Spinal cord (tissue), 10 donors: Measurements from ENCODE around the gene DENND2A. TPM values are rescaled to one million over a fixed set of nuclear protein-coding genes. Genes with fewer than 3 reads are reported as not detected.
A peak's percentile ranks its signal among the peaks of the same experiment; 100 is the strongest.

Experiments
- DNase-seq, 6 donors: peaks; one replicate each; pipeline versions ENCODE4 v3.0.0 to v3.0.0-alpha.2; 2013 to 2015; ENCODE audit warnings: low spot score in 6 of 6, low read depth in 4 of 6
- H3K27ac ChIP-seq: one replicate; pipeline ENCODE4 v1.5.1; 2013; ENCODE audit warnings: low read depth, low read length, control low read depth
- H3K27me3 ChIP-seq: one replicate; pipeline ENCODE4 v1.6.1; 2013; ENCODE audit warnings: low read length; ENCODE audit not compliant: control insufficient read depth, insufficient read depth
- H3K36me3 ChIP-seq: one replicate; pipeline ENCODE4 v1.6.1; 2013; ENCODE audit warnings: low read length; ENCODE audit not compliant: control insufficient read depth, insufficient read depth
- H3K4me1 ChIP-seq: one replicate; pipeline ENCODE4 v1.6.1; 2013; ENCODE audit warnings: low read length; ENCODE audit not compliant: control insufficient read depth, insufficient read depth
- H3K4me3 ChIP-seq: one replicate; pipeline ENCODE4 v1.5.1; 2013; ENCODE audit warnings: low read depth, low read length, control low read depth
- H3K9me3 ChIP-seq: one replicate; pipeline ENCODE4 v1.6.1; 2013; ENCODE audit warnings: low read length; ENCODE audit not compliant: control insufficient read depth, insufficient read depth
- WGBS: methylation state at CpG from one replicate; pipeline ENCODE4 v1.1.5; 2013; ENCODE audit warnings: missing lambda C conversion rate; ENCODE audit not compliant: insufficient coverage; 5-methylcytosine and 5-hydroxymethylcytosine counted together
- polyA plus RNA-seq, 2 donors: library from polyadenylated mRNA; unstranded; fragments of 120-200 nt; gene quantifications; one replicate each; pipeline ENCODE4 v1.2.1, GENCODE V29; 2013; ENCODE audit not compliant: insufficient read length in 2 of 2
- total RNA-seq, 2 donors: library from RNA; depleted of rRNA in 1 of 2; stranded (reverse); fragments of 120-200 nt in 1 of 2; fragments of >200 nt in 1 of 2; gene quantifications; one replicate each; pipeline versions ENCODE4 v1.2.3 to v1.2.4, GENCODE V29; 2013 to 2014
- donor health status: healthy.

DENND2A gene
- total and polyA plus RNA-seq, 4 donors, result 23.7 to 51.9 (median 39.0) TPM

GRCh38 chr7:140609646-140610045 lies 31.0 kb downstream of the DENND2A start:
- Histone ChIP-seq H3K36me3 (peaks cover 7% of the 10 kb centered on the region), H3K27me3 (no peaks in the 10 kb centered on the region), H3K27ac (no peak overlapping the region), H3K4me1 (peaks cover 41% of the 10 kb centered on the region), H3K9me3 (no peaks in the 10 kb centered on the region), H3K4me3 (no peak overlapping the region)
- no peak for DNase-seq
- no CpG with 5 or more reads among the region's 2 CpGs for WGBS

- H3K4me1 ChIP-seq, result peaks cover 41% of the 10 kb centered on the region
- H3K27me3 ChIP-seq, result no peaks in the 10 kb centered on the region
- DNase-seq, result peak; percentile 50 to 93 (median 78)
- peak overlapping the region; percentile 87 for H3K27ac ChIP-seq
- no peaks in the 10 kb centered on the region for H3K9me3 ChIP-seq
- H3K4me3 ChIP-seq, result no peak overlapping the region
- WGBS, result 31% methylated on average over 3 of the region's 7 CpGs
- H3K36me3 ChIP-seq, result peaks cover 7% of the 10 kb centered on the region
Measured at GRCh38 chr7:140607441-140607989, 33.1 kb downstream of the DENND2A start.

- no peak for DNase-seq
- 77% methylated on average over 3 of the region's 5 CpGs for WGBS
- Histone ChIP-seq H3K4me1 (peaks cover 31% of the 10 kb centered on the region), H3K36me3 (peaks cover 18% of the 10 kb centered on the region), H3K27ac (no peak overlapping the region), H3K4me3 (no peak overlapping the region), H3K27me3 (no peaks in the 10 kb centered on the region), H3K9me3 (no peaks in the 10 kb centered on the region)
Measured at GRCh38 chr7:140605337-140605736, 35.3 kb downstream of the DENND2A start.

GRCh38 chr7:140604760-140605159 lies 35.9 kb downstream of the DENND2A start:
- Histone ChIP-seq H3K4me3 (no peak overlapping the region), H3K9me3 (no peaks in the 10 kb centered on the region), H3K27ac (no peak overlapping the region), H3K4me1 (peaks cover 31% of the 10 kb centered on the region), H3K27me3 (no peaks in the 10 kb centered on the region), H3K36me3 (peaks cover 18% of the 10 kb centered on the region)
- 89% methylated on average over 4 of the region's 4 CpGs for WGBS
- no peak for DNase-seq

- Histone ChIP-seq H3K4me3 (no peak overlapping the region), H3K9me3 (no peaks in the 10 kb centered on the region), H3K36me3 (peaks cover 18% of the 10 kb centered on the region), H3K27ac (no peak overlapping the region), H3K27me3 (no peaks in the 10 kb centered on the region), H3K4me1 (peaks cover 31% of the 10 kb centered on the region)
- WGBS, result no CpG with 5 or more reads among the region's 7 CpGs
- DNase-seq, result no peak
Measured at GRCh38 chr7:140604076-140604475, 36.5 kb downstream of the DENND2A start.

GRCh38 chr7:140601566-140602174 lies 38.9 kb downstream of the DENND2A start:
- Histone ChIP-seq H3K36me3 (peaks cover 16% of the 10 kb centered on the region), H3K9me3 (no peaks in the 10 kb centered on the region), H3K4me1 (peaks cover 16% of the 10 kb centered on the region), H3K4me3 (no peak overlapping the region), H3K27me3 (no peaks in the 10 kb centered on the region), H3K27ac (no peak overlapping the region)
- 90% methylated on average over 18 of the region's 21 CpGs for WGBS
- no peak for DNase-seq

GRCh38 chr7:140600341-140600740 lies 40.3 kb downstream of the DENND2A start:
- H3K27ac ChIP-seq, result no peak overlapping the region
- H3K9me3 ChIP-seq, result no peaks in the 10 kb centered on the region
- H3K27me3 ChIP-seq, result no peaks in the 10 kb centered on the region
- H3K4me1 ChIP-seq, result peaks cover 9% of the 10 kb centered on the region
- WGBS, result 95% methylated on average over 3 of the region's 3 CpGs
- no peak for DNase-seq
- H3K4me3 ChIP-seq, result no peak overlapping the region
- H3K36me3 ChIP-seq, result peaks cover 18% of the 10 kb centered on the region

GRCh38 chr7:140597428-140597949 lies 43.1 kb downstream of the DENND2A start:
- H3K4me1 ChIP-seq, result peaks cover 8% of the 10 kb centered on the region
- WGBS, result 71% methylated on average over 3 of the region's 5 CpGs
- H3K36me3 ChIP-seq, result peaks cover 26% of the 10 kb centered on the region
- peak in 1 of 6 donors; percentile 39 for DNase-seq
- peak overlapping the region; percentile 3 for H3K27ac ChIP-seq
- H3K9me3 ChIP-seq, result no peaks in the 10 kb centered on the region
- no peak overlapping the region for H3K4me3 ChIP-seq
- H3K27me3 ChIP-seq, result no peaks in the 10 kb centered on the region

- DNase-seq, result peak in 1 of 6 donors; percentile 36
- H3K36me3 ChIP-seq, result peaks cover 22% of the 10 kb centered on the region
- H3K27me3 ChIP-seq, result no peaks in the 10 kb centered on the region
- H3K9me3 ChIP-seq, result no peaks in the 10 kb centered on the region
- H3K27ac ChIP-seq, result peak overlapping the region; percentile 3
- peaks cover 8% of the 10 kb centered on the region for H3K4me1 ChIP-seq
- 40% methylated on average over 1 of the region's 7 CpGs for WGBS
- no peak overlapping the region for H3K4me3 ChIP-seq
Measured at GRCh38 chr7:140596519-140597427, 43.8 kb downstream of the DENND2A start.
